Dendritic cell treated with granulocyte-macrophage colony-stimulating factor and Interleukin-4, amounts not matched to agents 40 ng/mL and 50 ng/mL, for 4 days (primary cell): ENCODE measurements around the gene PCLAF.
"Not testable (repeated sequence)": the region's sequence is repeated elsewhere in the genome, so short reads cannot be mapped to it uniquely, and the experiment has no call there.

Source experiments
- H3K27ac Mint-ChIP-seq: one replicate; pipeline ENCODE4 v1.8.0; 2022; ENCODE audit warnings: mild to moderate bottlenecking, mixed read lengths
- H3K27me3 Mint-ChIP-seq: one replicate; pipeline ENCODE4 v1.8.0; 2022; ENCODE audit warnings: mild to moderate bottlenecking, mixed read lengths
- H3K36me3 Mint-ChIP-seq: one replicate; pipeline ENCODE4 v1.8.0; 2022; ENCODE audit warnings: low read depth, mixed read lengths
- H3K4me1 Mint-ChIP-seq: one replicate; pipeline ENCODE4 v1.8.0; 2022; ENCODE audit warnings: low read depth, mixed read lengths
- H3K4me3 Mint-ChIP-seq: one replicate; pipeline ENCODE4 v1.8.0; 2022; ENCODE audit warnings: mild to moderate bottlenecking, moderate library complexity, mixed read lengths
- H3K9me3 Mint-ChIP-seq: one replicate; pipeline ENCODE4 v1.8.0; 2022; ENCODE audit warnings: mixed read lengths
- intact Hi-C: fragments of 100-400 bp; cut with micrococcal nuclease; formaldehyde crosslinking; loops from one replicate; pipeline ENCODE4 v1.15.0; 2022

PCLAF gene

GRCh38 chr15:64326975-64327374 is 54.3 kb downstream of the PCLAF start:
- H3K27ac Mint-ChIP-seq, H3K4me3 Mint-ChIP-seq, H3K36me3 Mint-ChIP-seq, intact Hi-C loops, H3K27me3 Mint-ChIP-seq, H3K9me3 Mint-ChIP-seq: not testable (repeated sequence)
- peaks cover 16% of the 10 kb centered on the region for H3K4me1 Mint-ChIP-seq

GRCh38 chr15:64326458-64326857 is 54.8 kb downstream of the PCLAF start:
- H3K9me3 Mint-ChIP-seq, intact Hi-C loops, H3K27ac Mint-ChIP-seq, H3K36me3 Mint-ChIP-seq, H3K27me3 Mint-ChIP-seq, H3K4me3 Mint-ChIP-seq: not testable (repeated sequence)
- H3K4me1 Mint-ChIP-seq: peaks cover 17% of the 10 kb centered on the region

GRCh38 chr15:64324165-64324877 is 56.9 kb downstream of the PCLAF start:
- Mint-ChIP-seq H3K27me3 (no peaks in the 10 kb centered on the region), H3K9me3 (no peaks in the 10 kb centered on the region), H3K4me3 (no peak overlapping the region), H3K36me3 (peaks cover 6% of the 10 kb centered on the region), H3K27ac (no peak overlapping the region), H3K4me1 (peaks cover 17% of the 10 kb centered on the region)
- intact Hi-C loops: no loop called here

- H3K4me1 Mint-ChIP-seq: no peaks in the 10 kb centered on the region
- H3K27me3 Mint-ChIP-seq: no peaks in the 10 kb centered on the region
- H3K9me3 Mint-ChIP-seq: no peaks in the 10 kb centered on the region
- intact Hi-C loops: no loop called here
- no peak overlapping the region for H3K4me3 Mint-ChIP-seq
- peaks cover 11% of the 10 kb centered on the region for H3K36me3 Mint-ChIP-seq
- H3K27ac Mint-ChIP-seq: no peak overlapping the region
These were observed 66.0 kb downstream of the PCLAF start for GRCh38 chr15:64315216-64315615.

GRCh38 chr15:64314456-64314855 is 66.8 kb downstream of the PCLAF start:
- intact Hi-C loops: no loop called here
- Mint-ChIP-seq H3K4me3 (no peak overlapping the region), H3K4me1 (no peaks in the 10 kb centered on the region), H3K36me3 (peaks cover 7% of the 10 kb centered on the region), H3K27me3 (no peaks in the 10 kb centered on the region), H3K27ac (no peak overlapping the region), H3K9me3 (no peaks in the 10 kb centered on the region)
